BLaER1 (cell line): ENCODE measurements around the gene EXOG.

Source experiments
- H3K27ac ChIP-seq: shearing (Covaris generic); formaldehyde crosslinking; 2 replicates; pipeline ENCODE4 v1.8.1; 2022
- H3K27me3 ChIP-seq: shearing (Covaris generic); formaldehyde crosslinking; 2 replicates; pipeline ENCODE4 v1.8.1; 2022
- H3K36me3 ChIP-seq: shearing (Covaris generic); formaldehyde crosslinking; 2 replicates; pipeline ENCODE4 v1.8.1; 2022
- H3K4me1 ChIP-seq: shearing (Covaris generic); formaldehyde crosslinking; 2 replicates; pipeline ENCODE4 v1.8.1; 2022
- H3K4me2 ChIP-seq: shearing (Covaris generic); formaldehyde crosslinking; 2 replicates; pipeline ENCODE4 v1.8.1; 2022
- H3K4me3 ChIP-seq: shearing (Covaris generic); formaldehyde crosslinking; 2 replicates; pipeline ENCODE4 v1.8.1; 2022
- H3K9ac ChIP-seq: shearing (Covaris generic); formaldehyde crosslinking; 2 replicates; pipeline ENCODE4 v1.8.1; 2022
- H3K9me3 ChIP-seq: shearing (Covaris generic); formaldehyde crosslinking; 2 replicates; pipeline ENCODE4 v1.8.1; 2022
- H4K20me1 ChIP-seq: shearing (Covaris generic); formaldehyde crosslinking; 2 replicates; pipeline ENCODE4 v1.8.1; 2022
- Cebpa-rat ChIP-seq: shearing (Covaris generic); IDR thresholded peaks from 2 replicates; pipeline ENCODE4 v1.8.1; 2022

Gene EXOG, protein sequence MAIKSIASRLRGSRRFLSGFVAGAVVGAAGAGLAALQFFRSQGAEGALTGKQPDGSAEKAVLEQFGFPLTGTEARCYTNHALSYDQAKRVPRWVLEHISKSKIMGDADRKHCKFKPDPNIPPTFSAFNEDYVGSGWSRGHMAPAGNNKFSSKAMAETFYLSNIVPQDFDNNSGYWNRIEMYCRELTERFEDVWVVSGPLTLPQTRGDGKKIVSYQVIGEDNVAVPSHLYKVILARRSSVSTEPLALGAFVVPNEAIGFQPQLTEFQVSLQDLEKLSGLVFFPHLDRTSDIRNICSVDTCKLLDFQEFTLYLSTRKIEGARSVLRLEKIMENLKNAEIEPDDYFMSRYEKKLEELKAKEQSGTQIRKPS

GRCh38 chr3:38496131-38496910 is at the start of gene EXOG:
EXOG (plus strand) TSS chr3:38496340; CDS start chr3:38496368, 28 bp downstream.
- H3K9ac ChIP-seq: peak within 1 kb of the TSS; percentile 86
- no peaks in the 10 kb centered on the region for H4K20me1 ChIP-seq
- peak within 1 kb of the TSS; percentile 83 for H3K27ac ChIP-seq
- H3K27me3 ChIP-seq: no peaks in the 10 kb centered on the region
- peak within 1 kb of the TSS; percentile 82 for H3K4me2 ChIP-seq
- H3K36me3 ChIP-seq: peaks cover 17% of the 10 kb centered on the region
- peak within 1 kb of the TSS; percentile 78 for H3K4me3 ChIP-seq
- TF ChIP-seq Cebpa-rat: no peak
- H3K9me3 ChIP-seq: no peaks in the 10 kb centered on the region
- H3K4me1 ChIP-seq: peaks cover 12% of the 10 kb centered on the region

DNA sequence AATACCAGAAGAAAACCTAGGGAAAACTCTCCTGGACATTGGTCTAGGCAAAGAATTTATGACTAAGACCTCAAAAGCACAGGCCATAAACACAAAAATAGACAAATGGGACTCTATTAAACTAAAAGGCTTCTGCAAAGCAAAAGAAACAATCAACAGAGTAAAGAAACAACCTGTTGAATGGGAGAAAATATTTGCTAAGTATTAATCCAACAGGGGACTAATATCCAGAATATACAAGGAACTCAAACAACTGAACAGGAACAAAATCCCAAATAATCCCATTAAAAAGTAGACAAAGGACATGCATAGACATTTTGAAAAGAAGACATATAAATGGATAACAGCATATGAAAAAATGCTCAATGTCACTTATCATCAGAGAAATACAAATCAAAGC is 49.3 kb upstream of the EXOG start:
- no peaks in the 10 kb centered on the region for H3K36me3 ChIP-seq
- no peak overlapping the region for H3K27ac ChIP-seq
- no peak overlapping the region for H3K4me3 ChIP-seq
- H4K20me1 ChIP-seq: no peaks in the 10 kb centered on the region
- no peak overlapping the region for H3K4me2 ChIP-seq
- TF ChIP-seq Cebpa-rat: no peak
- peaks cover under 1% of the 10 kb centered on the region; the same call in 1 of the 2 replicates for H3K4me1 ChIP-seq
- H3K9ac ChIP-seq: no peak overlapping the region
- peaks cover 34% of the 10 kb centered on the region for H3K9me3 ChIP-seq
- H3K27me3 ChIP-seq: no peaks in the 10 kb centered on the region

DNA sequence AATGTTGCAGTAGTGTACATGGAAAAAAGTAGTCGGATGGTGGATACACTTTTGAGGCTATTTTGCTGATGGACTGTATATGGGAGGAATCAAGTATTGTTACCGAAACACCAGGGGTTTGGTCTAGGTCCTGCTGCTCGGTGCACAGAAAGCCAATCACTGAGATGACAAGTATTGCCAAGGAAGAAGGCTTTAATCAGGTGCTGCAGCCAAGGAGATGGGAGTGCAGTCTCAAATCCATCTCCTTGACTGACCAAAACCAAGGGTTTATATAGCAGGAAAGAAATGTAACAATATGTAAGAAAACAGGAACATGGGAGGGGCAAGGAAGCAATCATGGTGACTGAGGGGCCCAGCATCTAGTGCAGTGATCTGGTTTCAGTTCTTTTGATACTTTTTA is 45.3 kb upstream of the EXOG start:
- Histone ChIP-seq H3K9me3 (peaks cover 21% of the 10 kb centered on the region), H3K4me3 (no peak overlapping the region), H3K9ac (no peak overlapping the region), H3K4me2 (no peak overlapping the region), H3K27ac (no peak overlapping the region), H4K20me1 (peaks cover 10% of the 10 kb centered on the region), H3K4me1 (peaks cover 9% of the 10 kb centered on the region), H3K27me3 (no peaks in the 10 kb centered on the region), H3K36me3 (no peaks in the 10 kb centered on the region)
- no peak for TF ChIP-seq Cebpa-rat

DNA sequence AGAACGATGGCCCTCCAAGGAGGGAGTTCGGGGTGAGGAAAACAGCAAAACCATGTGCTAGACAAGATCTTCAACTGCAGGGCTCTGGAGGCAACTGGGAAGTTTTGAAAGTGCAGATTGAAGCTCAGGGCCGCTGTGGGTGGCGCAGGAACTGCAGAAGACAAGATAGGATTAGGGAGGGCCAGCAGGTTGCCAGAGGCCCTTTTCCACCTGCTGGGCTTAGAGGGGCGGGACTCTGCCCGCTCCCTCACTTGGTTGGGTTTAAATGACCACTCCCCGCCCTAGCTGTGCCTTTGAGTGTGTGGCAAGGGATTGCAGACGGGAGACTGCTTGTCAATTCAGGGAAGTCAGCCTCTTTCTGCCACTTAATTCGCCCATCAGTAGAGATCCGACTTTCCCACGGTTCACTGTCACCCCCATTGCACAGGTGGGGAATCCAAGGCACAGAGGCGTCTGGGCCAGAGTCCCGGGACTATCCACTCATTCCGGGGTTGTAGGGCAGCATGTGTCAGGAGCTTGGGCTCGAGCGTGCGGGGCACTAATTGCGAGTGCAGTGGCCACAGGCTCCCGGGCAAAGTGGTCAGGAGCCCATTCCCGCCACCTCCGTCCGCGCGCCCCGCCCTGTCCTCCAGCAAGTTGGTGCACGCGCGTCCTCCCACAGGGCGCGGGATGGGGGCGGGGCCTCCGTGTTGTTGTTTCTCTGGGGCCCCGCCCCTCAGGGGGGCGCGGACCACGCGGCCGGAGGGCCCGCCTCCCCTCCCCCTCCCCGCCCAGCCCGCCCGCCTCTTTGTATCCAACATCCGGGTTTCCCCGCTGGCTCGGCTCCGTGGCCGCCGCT is 42.8 kb upstream of the EXOG start, which contains the start of gene ACVR2B:
TSS of gene ACVR2B (plus strand) at position 816 of the 838 bp plus-strand sequence. CDS start 433 bp downstream, outside the sequence.
- Histone ChIP-seq H3K27me3 (no peaks in the 10 kb centered on the region), H4K20me1 (peaks cover 34% of the 10 kb centered on the region), H3K4me2 (peak within 1 kb of the TSS; percentile 98), H3K27ac (peak within 1 kb of the TSS; percentile 99), H3K9ac (peak within 1 kb of the TSS; percentile 99), H3K36me3 (peaks cover 10% of the 10 kb centered on the region; the same call in 1 of the 2 replicates), H3K4me3 (peak within 1 kb of the TSS; percentile 97), H3K9me3 (peaks cover 17% of the 10 kb centered on the region), H3K4me1 (peaks cover 16% of the 10 kb centered on the region)
- TF ChIP-seq Cebpa-rat: no peak

DNA sequence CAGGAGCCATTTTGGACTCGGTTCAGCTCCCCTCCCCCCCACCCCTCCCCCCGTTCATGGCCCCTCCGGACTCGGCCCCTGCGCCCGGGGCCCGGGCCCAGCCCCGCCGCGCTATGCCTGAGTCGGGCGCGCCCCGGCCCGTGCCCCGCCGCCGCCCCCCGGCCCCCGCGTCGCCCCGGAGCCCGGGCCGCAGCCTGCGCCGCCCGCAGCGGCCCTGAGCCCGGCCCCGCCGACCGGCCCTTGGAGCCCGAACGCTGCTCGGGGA is 42.3 kb upstream of the EXOG start:
- Histone ChIP-seq H3K9me3 (peaks cover 17% of the 10 kb centered on the region), H3K9ac (peak overlapping the region; percentile 99), H3K36me3 (peaks cover 10% of the 10 kb centered on the region; the same call in 1 of the 2 replicates), H3K4me3 (peak overlapping the region; percentile 97), H3K27me3 (no peaks in the 10 kb centered on the region), H3K4me2 (peak overlapping the region; percentile 98), H3K4me1 (peaks cover 16% of the 10 kb centered on the region), H3K27ac (peak overlapping the region; percentile 99), H4K20me1 (peaks cover 40% of the 10 kb centered on the region)
- no peak for TF ChIP-seq Cebpa-rat

- Histone ChIP-seq H3K4me1 (peaks cover 18% of the 10 kb centered on the region), H3K36me3 (peaks cover 10% of the 10 kb centered on the region; the same call in 1 of the 2 replicates), H3K27ac (peak overlapping the region; percentile 99), H4K20me1 (peaks cover 44% of the 10 kb centered on the region), H3K4me2 (peak overlapping the region; percentile 98), H3K4me3 (peak overlapping the region; percentile 97), H3K27me3 (no peaks in the 10 kb centered on the region), H3K9ac (peak overlapping the region; percentile 99), H3K9me3 (peaks cover 17% of the 10 kb centered on the region)
- no peak for TF ChIP-seq Cebpa-rat
These were observed 41.8 kb upstream of the EXOG start for GRCh38 chr3:38454178-38454883.

GRCh38 chr3:38454884-38455638 is 41.1 kb upstream of the EXOG start:
- peaks cover 15% of the 10 kb centered on the region; the same call in 1 of the 2 replicates for H3K36me3 ChIP-seq
- H3K27me3 ChIP-seq: no peaks in the 10 kb centered on the region
- H4K20me1 ChIP-seq: peaks cover 52% of the 10 kb centered on the region
- peaks cover 25% of the 10 kb centered on the region for H3K4me1 ChIP-seq
- H3K9ac ChIP-seq: peak overlapping the region; percentile 99
- H3K4me2 ChIP-seq: peak overlapping the region; percentile 98
- peaks cover 17% of the 10 kb centered on the region for H3K9me3 ChIP-seq
- TF ChIP-seq Cebpa-rat: no peak
- H3K27ac ChIP-seq: peak overlapping the region; percentile 99
- H3K4me3 ChIP-seq: peak overlapping the region; percentile 97

GRCh38 chr3:38455639-38456430 is 40.3 kb upstream of the EXOG start:
- H3K4me1 ChIP-seq: peaks cover 33% of the 10 kb centered on the region
- H4K20me1 ChIP-seq: peaks cover 59% of the 10 kb centered on the region
- H3K36me3 ChIP-seq: peaks cover 23% of the 10 kb centered on the region
- no peaks in the 10 kb centered on the region for H3K27me3 ChIP-seq
- no peak for TF ChIP-seq Cebpa-rat
- H3K9me3 ChIP-seq: peaks cover 11% of the 10 kb centered on the region
- H3K9ac ChIP-seq: peak overlapping the region; percentile 99
- peak overlapping the region; percentile 98 for H3K4me2 ChIP-seq
- peak overlapping the region; percentile 97 for H3K4me3 ChIP-seq
- peak overlapping the region; percentile 99; the same call in 1 of the 2 replicates for H3K27ac ChIP-seq
